Activated naive CD8-positive, alpha-beta T cell treated with anti-CD3 and anti-CD28 coated beads, Interleukin-2, amount 50 U/mL, for 24 hours (primary cell): ENCODE data around the gene CCDC134.

Source experiments
- ATAC-seq: fragments of 150-1000 bp; cut with Tn5 transposase; one replicate; pipeline ENCODE4 v1.10.0; 2021
- DNase-seq: peaks from one replicate; pipeline ENCODE4 v3.0.0; 2021
- H3K27ac Mint-ChIP-seq: one replicate; pipeline ENCODE4 v1.8.0; 2021; ENCODE audit warnings: mild to moderate bottlenecking, mixed read lengths
- H3K27me3 Mint-ChIP-seq: one replicate; pipeline ENCODE4 v1.8.0; 2021; ENCODE audit warnings: mixed read lengths
- H3K36me3 Mint-ChIP-seq: one replicate; pipeline ENCODE4 v1.8.0; 2021; ENCODE audit warnings: low read depth, mixed read lengths
- H3K4me1 Mint-ChIP-seq: one replicate; pipeline ENCODE4 v1.8.0; 2021; ENCODE audit warnings: mixed read lengths
- H3K4me3 Mint-ChIP-seq: one replicate; pipeline ENCODE4 v1.8.0; 2021; ENCODE audit warnings: mild to moderate bottlenecking, moderate library complexity, mixed read lengths
- H3K9me3 Mint-ChIP-seq: one replicate; pipeline ENCODE4 v1.8.0; 2021; ENCODE audit warnings: mixed read lengths

Gene CCDC134

DNA sequence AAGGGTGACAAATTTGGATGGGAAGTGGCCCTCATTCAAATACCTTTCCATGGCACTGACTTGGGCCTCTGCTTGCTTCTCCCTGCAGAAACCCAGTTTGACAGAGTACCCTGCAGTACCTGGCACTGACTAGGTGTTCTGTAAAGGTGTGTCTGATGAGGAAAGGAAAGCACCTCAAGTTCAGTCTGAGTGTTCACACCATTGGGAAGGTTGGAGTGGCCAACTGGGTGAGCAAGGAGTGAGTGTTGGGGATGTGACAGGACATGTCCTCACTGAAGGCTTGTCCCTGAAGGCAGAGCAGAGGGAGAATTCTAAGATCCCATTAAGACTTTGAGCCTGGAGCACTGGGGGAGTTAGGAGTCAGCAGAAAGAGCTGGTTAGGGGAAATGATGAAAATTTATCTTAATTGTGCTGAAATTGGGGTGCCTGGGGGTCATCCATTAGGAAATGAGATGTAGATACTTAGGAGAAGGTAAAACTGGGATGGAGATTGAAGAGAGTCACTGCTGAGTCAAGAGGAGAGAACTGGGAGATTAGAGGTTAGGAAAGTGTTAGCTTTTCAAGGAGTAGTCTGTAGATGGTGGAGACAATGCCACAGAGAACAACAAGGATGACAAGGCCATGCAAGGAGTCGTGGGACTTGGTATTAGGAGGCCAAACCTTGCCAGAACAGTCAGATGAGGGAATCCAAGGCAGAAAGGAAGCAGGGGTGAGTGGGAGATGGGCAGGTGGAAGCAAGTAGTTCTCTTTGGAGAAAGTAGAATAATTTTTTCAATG, 38.6 kb downstream of the CCDC134 start:
- H3K36me3 Mint-ChIP-seq: peaks cover 55% of the 10 kb centered on the region

GRCh38 chr22:41840216-41840615, 39.7 kb downstream of the CCDC134 start:
- DNase-seq (no peak), ATAC-seq (no peak)
- no peaks in the 10 kb centered on the region for H3K9me3 Mint-ChIP-seq
- no peak overlapping the region for H3K4me3 Mint-ChIP-seq
- peaks cover 74% of the 10 kb centered on the region for H3K4me1 Mint-ChIP-seq
- peaks cover 53% of the 10 kb centered on the region for H3K36me3 Mint-ChIP-seq
- no peak overlapping the region for H3K27ac Mint-ChIP-seq
- H3K27me3 Mint-ChIP-seq: no peaks in the 10 kb centered on the region

More for the DNA sequence above, 38.6 kb downstream of the CCDC134 start:
- Mint-ChIP-seq H3K4me3 (no peak overlapping the region), H3K9me3 (no peaks in the 10 kb centered on the region), H3K27ac (peak overlapping the region; percentile 10), H3K27me3 (no peaks in the 10 kb centered on the region), H3K4me1 (peaks cover 73% of the 10 kb centered on the region)
- DNase-seq: no peak
- ATAC-seq: no peak

GRCh38 chr22:41841085-41841712, 40.7 kb downstream of the CCDC134 start:
- Mint-ChIP-seq H3K27me3 (no peaks in the 10 kb centered on the region), H3K9me3 (no peaks in the 10 kb centered on the region), H3K36me3 (peaks cover 48% of the 10 kb centered on the region), H3K4me3 (no peak overlapping the region), H3K4me1 (peaks cover 78% of the 10 kb centered on the region), H3K27ac (no peak overlapping the region)
- ATAC-seq (no peak), DNase-seq (no peak)

GRCh38 chr22:41842996-41843970, 42.8 kb downstream of the CCDC134 start:
- H3K4me3 Mint-ChIP-seq: peak overlapping the region; percentile 2
- peaks cover 34% of the 10 kb centered on the region for H3K36me3 Mint-ChIP-seq
- no peaks in the 10 kb centered on the region for H3K9me3 Mint-ChIP-seq
- peaks cover 80% of the 10 kb centered on the region for H3K4me1 Mint-ChIP-seq
- ATAC-seq: peak; percentile 91
- H3K27me3 Mint-ChIP-seq: no peaks in the 10 kb centered on the region
- peak overlapping the region; percentile 58 for H3K27ac Mint-ChIP-seq
- no peak for DNase-seq

DNA sequence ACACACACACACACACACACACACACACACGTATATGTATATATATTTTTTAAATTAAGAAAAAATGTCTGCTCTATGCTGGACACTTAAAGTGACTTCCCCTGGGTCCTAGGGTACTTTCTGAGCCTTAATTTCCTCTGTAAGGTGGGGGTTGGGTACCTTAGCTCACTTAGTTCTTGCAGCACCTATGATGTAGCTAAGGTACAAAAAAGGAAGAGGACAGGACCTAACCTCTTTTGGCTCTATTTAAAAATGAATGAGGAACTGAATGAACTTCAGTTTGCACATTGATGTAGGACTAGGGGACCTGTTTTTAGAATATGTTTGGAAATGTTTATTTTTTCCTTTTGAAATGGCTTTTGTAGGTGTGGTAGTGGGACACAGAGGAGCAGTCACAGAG, 43.6 kb downstream of the CCDC134 start:
- no peak overlapping the region for H3K4me3 Mint-ChIP-seq
- H3K36me3 Mint-ChIP-seq: peaks cover 28% of the 10 kb centered on the region
- no peaks in the 10 kb centered on the region for H3K27me3 Mint-ChIP-seq
- no peaks in the 10 kb centered on the region for H3K9me3 Mint-ChIP-seq
- H3K27ac Mint-ChIP-seq: peak overlapping the region; percentile 34
- ATAC-seq (no peak), DNase-seq (no peak)
- peaks cover 79% of the 10 kb centered on the region for H3K4me1 Mint-ChIP-seq

GRCh38 chr22:41844513-41844912, 44.0 kb downstream of the CCDC134 start:
- DNase-seq (no peak), ATAC-seq (no peak)
- Mint-ChIP-seq H3K4me3 (no peak overlapping the region), H3K9me3 (no peaks in the 10 kb centered on the region), H3K27ac (no peak overlapping the region), H3K27me3 (no peaks in the 10 kb centered on the region), H3K4me1 (peaks cover 76% of the 10 kb centered on the region), H3K36me3 (peaks cover 26% of the 10 kb centered on the region)

DNA sequence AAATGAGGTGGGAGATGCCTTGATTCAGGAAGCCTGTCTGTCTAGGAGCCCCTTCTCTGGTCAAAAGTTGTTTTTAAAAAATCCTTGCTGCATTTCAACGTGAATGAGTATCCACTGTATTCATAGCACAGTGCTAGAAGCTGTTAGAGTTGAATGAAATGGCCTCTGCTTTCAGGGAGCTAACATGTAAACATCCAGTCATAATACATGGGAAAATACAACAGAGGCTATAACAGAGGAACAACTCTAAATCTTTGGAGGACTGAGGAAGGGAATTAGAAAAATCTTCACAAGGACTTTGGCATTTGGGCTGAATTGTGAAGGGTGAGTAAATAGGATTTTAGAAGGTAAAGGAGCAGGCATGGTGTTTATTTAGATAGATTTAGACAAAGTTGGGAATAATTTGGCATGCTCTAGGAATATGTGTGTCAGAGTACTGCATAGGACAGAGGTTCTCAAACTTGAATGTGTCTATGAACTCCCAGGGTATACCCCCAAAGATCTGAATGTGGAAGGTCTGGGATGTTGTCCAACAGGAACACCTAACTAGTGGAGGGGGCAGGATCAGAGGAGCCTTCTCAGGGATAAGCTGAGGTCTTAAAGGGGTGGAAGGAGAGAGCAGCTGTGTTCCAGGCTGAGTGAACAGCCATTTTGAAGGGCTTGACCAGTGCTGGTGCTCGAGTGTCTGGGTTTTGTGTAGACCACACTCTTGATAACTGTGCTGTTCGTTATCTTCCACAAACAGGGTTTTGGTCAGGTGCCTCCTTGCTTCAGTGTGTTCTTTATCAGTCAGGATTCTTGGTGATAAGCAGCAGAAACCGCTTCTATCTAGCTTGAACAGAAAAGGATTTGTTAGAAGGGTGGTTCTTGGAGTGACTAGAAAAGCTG, 45.1 kb downstream of the CCDC134 start:
- H3K36me3 Mint-ChIP-seq: peaks cover 26% of the 10 kb centered on the region
- DNase-seq (no peak), ATAC-seq (no peak)
- H3K4me1 Mint-ChIP-seq: peaks cover 77% of the 10 kb centered on the region
- no peaks in the 10 kb centered on the region for H3K27me3 Mint-ChIP-seq
- H3K27ac Mint-ChIP-seq: no peak overlapping the region
- no peak overlapping the region for H3K4me3 Mint-ChIP-seq
- no peaks in the 10 kb centered on the region for H3K9me3 Mint-ChIP-seq

GRCh38 chr22:41846268-41846987, 45.9 kb downstream of the CCDC134 start:
- H3K4me1 Mint-ChIP-seq: peaks cover 71% of the 10 kb centered on the region
- peak overlapping the region; percentile 24 for H3K27ac Mint-ChIP-seq
- no peaks in the 10 kb centered on the region for H3K27me3 Mint-ChIP-seq
- no peak overlapping the region for H3K4me3 Mint-ChIP-seq
- H3K9me3 Mint-ChIP-seq: no peaks in the 10 kb centered on the region
- peaks cover 24% of the 10 kb centered on the region for H3K36me3 Mint-ChIP-seq
- DNase-seq (no peak), ATAC-seq (no peak)

- DNase-seq (no peak), ATAC-seq (no peak)
- peak overlapping the region; percentile 24 for H3K27ac Mint-ChIP-seq
- H3K4me3 Mint-ChIP-seq: no peak overlapping the region
- no peaks in the 10 kb centered on the region for H3K27me3 Mint-ChIP-seq
- H3K9me3 Mint-ChIP-seq: no peaks in the 10 kb centered on the region
- peaks cover 24% of the 10 kb centered on the region for H3K36me3 Mint-ChIP-seq
- H3K4me1 Mint-ChIP-seq: peaks cover 66% of the 10 kb centered on the region
Measured at GRCh38 chr22:41847300-41847699, 46.8 kb downstream of the CCDC134 start.

DNA sequence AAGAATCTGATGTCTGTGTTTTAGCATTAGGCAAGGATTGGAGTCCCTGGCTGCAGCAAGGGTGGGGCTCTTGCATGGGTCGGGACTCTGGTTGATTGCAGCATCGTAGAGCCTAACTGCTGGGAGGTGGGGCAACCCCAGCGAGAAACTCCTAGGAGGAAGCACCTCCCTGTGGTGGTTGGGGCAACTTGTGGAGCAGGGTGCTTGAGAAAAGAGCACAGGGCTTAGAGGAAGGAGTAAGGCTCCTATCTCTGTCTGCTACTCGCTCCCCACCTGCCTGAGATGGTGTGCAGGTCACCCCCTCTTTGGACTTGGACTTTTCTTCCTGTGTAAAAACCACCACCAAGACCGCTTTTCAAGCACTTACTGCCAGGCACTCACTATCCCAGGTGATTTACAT, 48.0 kb downstream of the CCDC134 start:
- Mint-ChIP-seq H3K27me3 (no peaks in the 10 kb centered on the region), H3K4me3 (no peak overlapping the region), H3K27ac (no peak overlapping the region), H3K36me3 (peaks cover 25% of the 10 kb centered on the region), H3K9me3 (no peaks in the 10 kb centered on the region), H3K4me1 (peaks cover 60% of the 10 kb centered on the region)
- ATAC-seq (no peak), DNase-seq (no peak)

GRCh38 chr22:41856469-41856868, 56.0 kb downstream of the CCDC134 start:
- H3K4me1 Mint-ChIP-seq: peaks cover 70% of the 10 kb centered on the region
- no peaks in the 10 kb centered on the region for H3K9me3 Mint-ChIP-seq
- no peak overlapping the region for H3K4me3 Mint-ChIP-seq
- H3K27me3 Mint-ChIP-seq: peaks cover 1% of the 10 kb centered on the region
- H3K27ac Mint-ChIP-seq: peak overlapping the region; percentile 93
- DNase-seq (no peak), ATAC-seq (no peak)
- H3K36me3 Mint-ChIP-seq: peaks cover 15% of the 10 kb centered on the region

- peak overlapping the region; percentile 58 for H3K4me3 Mint-ChIP-seq
- H3K27me3 Mint-ChIP-seq: peaks cover 1% of the 10 kb centered on the region
- H3K36me3 Mint-ChIP-seq: peaks cover 15% of the 10 kb centered on the region
- peak overlapping the region; percentile 93 for H3K27ac Mint-ChIP-seq
- DNase-seq (peak; percentile 82), ATAC-seq (peak; percentile 65)
- H3K4me1 Mint-ChIP-seq: peaks cover 76% of the 10 kb centered on the region
- no peaks in the 10 kb centered on the region for H3K9me3 Mint-ChIP-seq
Measured at GRCh38 chr22:41857155-41857859, 56.8 kb downstream of the CCDC134 start.

DNA sequence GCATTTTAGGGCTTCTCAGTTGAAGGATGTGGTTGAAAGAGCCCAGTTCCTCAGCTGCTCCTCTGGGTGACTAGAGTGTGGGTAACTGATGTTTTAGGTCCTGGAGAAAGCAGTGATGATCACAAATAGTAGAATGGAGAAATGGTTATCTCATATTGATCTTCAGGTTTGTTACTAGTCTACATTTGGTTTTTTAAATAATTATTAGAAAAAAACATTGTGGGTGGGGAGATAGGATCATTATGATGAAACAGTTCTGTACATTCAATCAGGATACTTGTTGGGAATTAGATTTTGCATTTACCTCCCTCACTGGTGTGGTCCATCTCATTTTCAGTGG, 57.4 kb downstream of the CCDC134 start:
- H3K27ac Mint-ChIP-seq: peak overlapping the region; percentile 93
- no peak for DNase-seq
- no peaks in the 10 kb centered on the region for H3K9me3 Mint-ChIP-seq
- peaks cover 13% of the 10 kb centered on the region for H3K36me3 Mint-ChIP-seq
- no peak for ATAC-seq
- peaks cover 1% of the 10 kb centered on the region for H3K27me3 Mint-ChIP-seq
- H3K4me1 Mint-ChIP-seq: peaks cover 80% of the 10 kb centered on the region
- peak overlapping the region; percentile 58 for H3K4me3 Mint-ChIP-seq
